ENCODE results near the gene SWAP70.

DNA sequence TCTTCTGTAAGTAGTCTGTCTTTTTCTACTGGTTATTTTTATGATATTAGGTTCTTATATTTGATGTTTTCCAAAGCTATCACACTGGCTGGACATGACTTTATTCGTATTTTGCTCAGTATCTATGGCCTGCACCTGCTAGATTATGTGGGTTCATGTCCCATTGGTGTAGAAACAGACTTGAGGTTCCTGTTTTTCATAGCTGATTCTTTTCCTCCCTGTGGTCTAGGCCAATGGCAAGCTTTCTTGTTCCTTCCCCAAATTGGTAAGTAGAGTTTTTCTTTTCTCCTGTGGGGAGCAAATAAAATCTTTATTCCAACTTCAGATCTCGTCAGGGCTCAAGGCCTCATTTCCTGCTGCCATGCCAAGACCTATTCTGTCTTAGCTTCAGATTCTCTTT lies 30.2 kb upstream of the SWAP70 start:
- TF ChIP-seq CTCF (IDR thresholded peaks at IDR 0.05; ENCODE audit: insufficient read depth, low read depth, low read length), result no peak
- TF ChIP-seq EZH2 (IDR thresholded peaks at IDR 0.05; ENCODE audit: insufficient read depth, low read length), result no peak

All from astrocyte (in vitro differentiated cells and primary cell).